Lower leg skin (tissue), 3 donors: ENCODE results near the gene RNU1-2.
"Not testable (repeated sequence)": the region's sequence is repeated elsewhere in the genome, so short reads cannot be mapped to it uniquely, and the experiment has no call there.

Experiments used
- POLR2A ChIP-seq, 2 donors: fragments of 450-650 bp; IDR thresholded peaks; one replicate each; pipeline ENCODE4 v1.6.1; 2016 to 2017; ENCODE audit warnings: antibody characterized with exemption in 2 of 2, mild to moderate bottlenecking in 1 of 2, moderate library complexity in 1 of 2
- TF ChIP-seq, protein P1 (sequence below), 3 donors: fragments of 450-650 bp; IDR thresholded peaks; one replicate each; pipeline ENCODE4 v1.5.1; 2016; ENCODE audit warnings: antibody characterized with exemption in 3 of 3, mild to moderate bottlenecking in 3 of 3, moderate library complexity in 2 of 3

DNA sequence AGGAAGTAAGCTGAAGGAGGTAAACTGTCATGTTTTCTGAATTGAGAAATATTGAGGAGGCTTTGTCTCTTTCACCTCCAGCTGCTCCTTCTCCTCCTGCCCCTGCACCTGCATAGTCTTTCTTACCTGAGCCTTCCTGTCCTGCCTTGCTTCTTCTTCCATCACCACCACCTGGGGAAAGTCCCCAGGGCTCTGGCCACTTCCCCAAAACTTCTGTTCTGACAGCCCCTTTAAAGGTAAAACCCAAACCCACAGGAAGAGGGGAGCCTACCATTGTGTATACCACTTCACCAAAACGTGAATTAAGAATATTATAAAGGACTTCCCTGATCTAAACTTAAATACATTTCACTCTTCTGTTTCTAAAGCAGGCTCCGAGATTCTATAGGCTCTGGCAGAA, 5.6 kb downstream of the RNU1-2 start:
- TF ChIP-seq, protein P1, sequence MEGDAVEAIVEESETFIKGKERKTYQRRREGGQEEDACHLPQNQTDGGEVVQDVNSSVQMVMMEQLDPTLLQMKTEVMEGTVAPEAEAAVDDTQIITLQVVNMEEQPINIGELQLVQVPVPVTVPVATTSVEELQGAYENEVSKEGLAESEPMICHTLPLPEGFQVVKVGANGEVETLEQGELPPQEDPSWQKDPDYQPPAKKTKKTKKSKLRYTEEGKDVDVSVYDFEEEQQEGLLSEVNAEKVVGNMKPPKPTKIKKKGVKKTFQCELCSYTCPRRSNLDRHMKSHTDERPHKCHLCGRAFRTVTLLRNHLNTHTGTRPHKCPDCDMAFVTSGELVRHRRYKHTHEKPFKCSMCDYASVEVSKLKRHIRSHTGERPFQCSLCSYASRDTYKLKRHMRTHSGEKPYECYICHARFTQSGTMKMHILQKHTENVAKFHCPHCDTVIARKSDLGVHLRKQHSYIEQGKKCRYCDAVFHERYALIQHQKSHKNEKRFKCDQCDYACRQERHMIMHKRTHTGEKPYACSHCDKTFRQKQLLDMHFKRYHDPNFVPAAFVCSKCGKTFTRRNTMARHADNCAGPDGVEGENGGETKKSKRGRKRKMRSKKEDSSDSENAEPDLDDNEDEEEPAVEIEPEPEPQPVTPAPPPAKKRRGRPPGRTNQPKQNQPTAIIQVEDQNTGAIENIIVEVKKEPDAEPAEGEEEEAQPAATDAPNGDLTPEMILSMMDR (IDR thresholded peaks at IDR 0.05) = not testable (repeated sequence)
- TF ChIP-seq POLR2A (IDR thresholded peaks at IDR 0.05) = not testable (repeated sequence)
